Gastroesophageal sphincter (tissue), 4 donors: ENCODE measurements around the gene HEPHL1. TPM values are rescaled to one million over a fixed set of nuclear protein-coding genes. Genes with fewer than 3 reads are reported as not detected.

Source experiments
- ATAC-seq: fragments of 150-250 bp; one replicate; pipeline ENCODE4 v1.9.1; 2016; ENCODE audit warnings: mild to moderate bottlenecking, moderate library complexity
- H3K27ac ChIP-seq, 4 donors: fragments of 200-600 bp; sonication (generic) in 3 of 4; 1 replicate in 3 of 4; 2 replicates in 1 of 4; pipeline ENCODE4 v1.5.1; 2016 to 2019
- H3K27me3 ChIP-seq: fragments of 200-600 bp; sonication (generic); one replicate; pipeline ENCODE4 v1.5.1; 2019
- H3K36me3 ChIP-seq, 2 donors: fragments of 200-600 bp; sonication (generic); one replicate each; pipeline ENCODE4 v1.5.1; 2019; ENCODE audit warnings: control low read depth in 1 of 2
- H3K4me1 ChIP-seq, 3 donors: fragments of 200-600 bp; sonication (generic); 1 replicate in 2 of 3; 2 replicates in 1 of 3; pipeline ENCODE4 v1.5.1; 2016 to 2019; ENCODE audit warnings: control low read depth in 2 of 3
- H3K4me3 ChIP-seq, 2 donors: fragments of 200-600 bp; sonication (generic); one replicate each; pipeline ENCODE4 v1.5.1; 2019; ENCODE audit warnings: mild to moderate bottlenecking in 1 of 2, moderate library complexity in 1 of 2
- H3K9me3 ChIP-seq, 3 donors: fragments of 200-600 bp; sonication (generic); one replicate each; pipeline ENCODE4 v1.5.1; 2017 to 2019; ENCODE audit warnings: control low read depth in 2 of 3
- EP300 ChIP-seq: sonication (generic); formaldehyde crosslinking; IDR thresholded peaks from one replicate; pipeline ENCODE4 v1.6.1; 2017; ENCODE audit warnings: antibody characterized with exemption, mild to moderate bottlenecking
- POLR2A ChIP-seq, 2 donors: fragments of 450-650 bp; IDR thresholded peaks; one replicate each; pipeline ENCODE4 v1.6.1; 2017; ENCODE audit warnings: antibody characterized with exemption in 2 of 2, mild to moderate bottlenecking in 2 of 2, moderate library complexity in 1 of 2
- POLR2AphosphoS5 ChIP-seq: sonication (generic); formaldehyde crosslinking; IDR thresholded peaks from one replicate; pipeline ENCODE4 v1.6.1; 2017; ENCODE audit warnings: antibody characterized with exemption
- WGBS, 2 donors: methylation state at CpG; one replicate each; pipeline ENCODE4 v1.1.5; 2018; ENCODE audit warnings: low coverage in 1 of 2; 5-methylcytosine and 5-hydroxymethylcytosine counted together
- total RNA-seq, 4 donors: library from RNA; depleted of rRNA; stranded (reverse); fragments of >200 nt; gene quantifications; one replicate each; pipeline ENCODE4 v1.1.0, GENCODE V29; 2016
- TF ChIP-seq, protein P1 (sequence below), 4 experiments: fragments of 200-600 bp in 2 of 4; fragments of 450-650 bp in 2 of 4; sonication (generic) in 1 of 4; IDR thresholded peaks; one replicate each; pipeline ENCODE4 v1.5.1; 2017 to 2019; ENCODE audit warnings: antibody characterized with exemption in 4 of 4, mild to moderate bottlenecking in 2 of 4, moderate library complexity in 2 of 4

The HEPHL1 gene
- total RNA-seq, 4 donors from 2014 or later = 0.16 to 0.67 TPM; not detected in 2

DNA sequence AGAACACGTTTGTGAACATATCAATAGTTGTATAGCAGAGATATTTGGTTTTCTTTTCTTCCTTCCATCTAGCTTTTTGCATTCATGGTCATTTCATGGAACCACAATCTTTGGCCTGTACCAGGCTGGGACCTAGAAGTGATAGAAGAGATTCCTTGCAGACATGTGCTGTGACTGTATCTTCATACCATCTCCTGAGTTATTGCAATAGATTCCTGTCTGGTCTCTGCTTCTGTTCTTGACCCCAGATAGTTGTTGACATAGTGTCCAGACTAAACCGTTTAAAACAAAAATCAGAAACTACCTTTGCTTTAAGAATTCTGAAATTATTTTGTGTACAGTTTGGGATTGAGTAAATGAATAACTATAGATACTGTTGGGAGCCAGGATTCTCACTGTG lies 124.3 kb downstream of the HEPHL1 start:
- TF ChIP-seq, protein P1, sequence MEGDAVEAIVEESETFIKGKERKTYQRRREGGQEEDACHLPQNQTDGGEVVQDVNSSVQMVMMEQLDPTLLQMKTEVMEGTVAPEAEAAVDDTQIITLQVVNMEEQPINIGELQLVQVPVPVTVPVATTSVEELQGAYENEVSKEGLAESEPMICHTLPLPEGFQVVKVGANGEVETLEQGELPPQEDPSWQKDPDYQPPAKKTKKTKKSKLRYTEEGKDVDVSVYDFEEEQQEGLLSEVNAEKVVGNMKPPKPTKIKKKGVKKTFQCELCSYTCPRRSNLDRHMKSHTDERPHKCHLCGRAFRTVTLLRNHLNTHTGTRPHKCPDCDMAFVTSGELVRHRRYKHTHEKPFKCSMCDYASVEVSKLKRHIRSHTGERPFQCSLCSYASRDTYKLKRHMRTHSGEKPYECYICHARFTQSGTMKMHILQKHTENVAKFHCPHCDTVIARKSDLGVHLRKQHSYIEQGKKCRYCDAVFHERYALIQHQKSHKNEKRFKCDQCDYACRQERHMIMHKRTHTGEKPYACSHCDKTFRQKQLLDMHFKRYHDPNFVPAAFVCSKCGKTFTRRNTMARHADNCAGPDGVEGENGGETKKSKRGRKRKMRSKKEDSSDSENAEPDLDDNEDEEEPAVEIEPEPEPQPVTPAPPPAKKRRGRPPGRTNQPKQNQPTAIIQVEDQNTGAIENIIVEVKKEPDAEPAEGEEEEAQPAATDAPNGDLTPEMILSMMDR (IDR thresholded peaks at IDR 0.05) = no peak
- H3K9me3 ChIP-seq = no peaks in the 10 kb centered on the region
- H3K4me3 ChIP-seq = no peak overlapping the region
- 71 to 77% methylated on average over 2 of the region's 2 CpGs for WGBS, 2 donors
- H3K36me3 ChIP-seq = no peaks in the 10 kb centered on the region
- H3K27me3 ChIP-seq = no peaks in the 10 kb centered on the region
- ATAC-seq = no peak
- no peak overlapping the region for H3K27ac ChIP-seq
- H3K4me1 ChIP-seq = peaks cover 0 to 74% (median 4%) of the 10 kb centered on the region in 3 donors

DNA sequence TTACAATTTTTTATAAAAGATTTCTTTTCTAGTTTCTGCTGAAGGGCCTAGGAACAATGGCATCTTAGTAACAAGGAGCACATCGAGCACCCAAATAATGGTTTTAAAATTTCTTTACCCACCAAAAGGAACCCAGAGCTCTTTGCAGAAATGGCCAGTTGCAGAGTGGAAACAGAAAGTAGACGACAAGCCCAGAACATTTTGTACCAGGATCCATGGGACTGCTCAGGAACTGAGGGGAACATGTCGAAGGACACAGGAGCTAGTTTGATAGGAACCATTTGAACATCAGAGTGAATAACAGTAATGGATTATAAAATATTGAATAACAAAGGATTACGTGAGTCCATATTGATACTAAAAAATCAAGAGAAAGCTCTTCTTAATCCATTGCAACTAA lies 124.8 kb downstream of the HEPHL1 start:
- Histone ChIP-seq H3K36me3 (no peaks in the 10 kb centered on the region), H3K9me3 (no peaks in the 10 kb centered on the region), H3K27me3 (no peaks in the 10 kb centered on the region), H3K4me3 (no peak overlapping the region), H3K4me1 (peaks cover 0 to 79% (median 9%) of the 10 kb centered on the region in 3 donors), H3K27ac (no peak overlapping the region)
- WGBS, 2 donors = 59 to 83% methylated on average over 3 to 4 of the region's 4 CpGs
- ATAC-seq = no peak
- TF ChIP-seq, protein P1 (IDR thresholded peaks at IDR 0.05) = no peak
- TF ChIP-seq POLR2AphosphoS5 (peak; percentile 10), EP300 (no peak), POLR2A (IDR thresholded peaks at IDR 0.05) (no peak)

GRCh38 chr11:94147433-94147845 lies 126.3 kb downstream of the HEPHL1 start:
- WGBS, 2 donors = 80 to 86% methylated on average over 1 to 8 of the region's 9 CpGs
- Histone ChIP-seq H3K4me3 (no peak overlapping the region), H3K4me1 (peaks cover 0 to 81% (median 17%) of the 10 kb centered on the region in 3 donors)

DNA sequence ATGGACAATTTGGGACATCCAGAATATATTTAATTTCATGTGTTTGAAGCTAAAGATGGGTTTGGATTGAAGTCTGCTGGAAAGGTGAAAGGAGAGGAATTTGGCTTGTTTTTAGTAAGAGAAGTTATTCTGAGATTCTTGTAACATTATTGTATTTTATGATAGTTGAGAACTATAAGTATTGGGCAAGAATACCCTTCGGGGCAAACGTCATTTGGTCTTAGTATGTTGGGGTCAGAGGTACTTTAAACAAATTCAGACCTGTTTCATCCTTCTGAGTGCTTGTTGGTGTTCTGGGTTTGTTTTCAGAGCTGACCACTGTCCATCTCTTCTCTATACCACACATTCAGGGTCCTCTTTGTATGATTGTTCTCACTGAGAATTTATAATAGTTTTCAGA lies 127.0 kb downstream of the HEPHL1 start:
- H3K9me3 ChIP-seq = no peaks in the 10 kb centered on the region
- no peak overlapping the region for H3K27ac ChIP-seq
- WGBS, 2 donors = 67 to 72% methylated on average over 2 of the region's 2 CpGs
- H3K27me3 ChIP-seq = no peaks in the 10 kb centered on the region
- ATAC-seq = no peak
- TF ChIP-seq POLR2AphosphoS5 (no peak), EP300 (no peak), POLR2A (IDR thresholded peaks at IDR 0.05) (no peak)
- TF ChIP-seq, protein P1 (IDR thresholded peaks at IDR 0.05) = no peak
- H3K36me3 ChIP-seq = no peaks in the 10 kb centered on the region
- no peak overlapping the region for H3K4me3 ChIP-seq
- peaks cover 0 to 81% (median 17%) of the 10 kb centered on the region in 3 donors for H3K4me1 ChIP-seq

More at GRCh38 chr11:94147433-94147845, 126.3 kb downstream of the HEPHL1 start:
- no peak overlapping the region for H3K27ac ChIP-seq
- TF ChIP-seq, protein P1 (IDR thresholded peaks at IDR 0.05) = no peak
- TF ChIP-seq EP300 (no peak), POLR2A (IDR thresholded peaks at IDR 0.05) (no peak), POLR2AphosphoS5 (no peak)
- no peaks in the 10 kb centered on the region for H3K27me3 ChIP-seq
- no peak for ATAC-seq
- no peaks in the 10 kb centered on the region for H3K36me3 ChIP-seq
- H3K9me3 ChIP-seq = no peaks in the 10 kb centered on the region

GRCh38 chr11:94149431-94150017 lies 128.4 kb downstream of the HEPHL1 start:
- Histone ChIP-seq H3K36me3 (peaks cover 0 to 9% of the 10 kb centered on the region in 2 donors), H3K27ac (no peak overlapping the region), H3K27me3 (no peaks in the 10 kb centered on the region), H3K4me3 (no peak overlapping the region), H3K4me1 (peaks cover 0 to 82% (median 17%) of the 10 kb centered on the region in 3 donors), H3K9me3 (no peaks in the 10 kb centered on the region)
- 63 to 80% methylated on average over 1 to 2 of the region's 3 CpGs for WGBS, 2 donors
- no peak for ATAC-seq
- TF ChIP-seq, protein P1 (IDR thresholded peaks at IDR 0.05) = no peak
- TF ChIP-seq POLR2A (IDR thresholded peaks at IDR 0.05) (no peak), EP300 (no peak), POLR2AphosphoS5 (no peak)
